Epithelial cell of esophagus (primary cell): ENCODE data around the gene CTNNA2.
"Not testable (repeated sequence)": the region's sequence is repeated elsewhere in the genome, so short reads cannot be mapped to it uniquely, and the experiment has no call there.

Experiments used
- DNase-seq: peaks from one replicate; pipeline ENCODE4 v3.0.0; 2010; ENCODE audit warnings: low read depth
- H3K4me3 ChIP-seq: 2 replicates; pipeline ENCODE4 v1.5.1; 2011; ENCODE audit warnings: mild to moderate bottlenecking, low read length, control low read depth
- TF ChIP-seq, protein P1 (sequence below): IDR thresholded peaks from 2 replicates; pipeline ENCODE4 v1.5.1; 2011; ENCODE audit warnings: low read depth, mild to moderate bottlenecking, low read length, control low read depth, inconsistent platforms; ENCODE audit not compliant: insufficient read depth; ENCODE audit errors: missing control alignments

Gene CTNNA2

DNA sequence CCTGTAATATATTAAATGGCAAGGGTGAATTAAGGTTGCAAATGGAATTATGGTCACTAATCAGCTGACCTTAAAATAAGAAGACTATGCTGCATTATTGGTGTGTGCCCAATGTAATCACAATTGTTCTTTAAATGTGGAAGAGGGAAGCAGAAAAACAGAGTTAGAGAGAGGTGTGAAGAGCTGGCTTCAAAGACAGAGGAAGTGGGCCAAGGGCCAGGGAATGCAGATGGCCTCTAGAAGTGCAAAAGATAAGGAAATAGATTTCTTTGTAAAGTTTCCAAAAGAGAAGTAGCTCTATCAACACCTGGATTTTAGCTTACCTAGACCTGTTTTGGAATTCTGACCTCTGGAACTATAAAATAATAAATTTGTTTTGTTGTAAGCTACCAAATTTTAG lies 515.7 kb downstream of the CTNNA2 start:
- no peak for DNase-seq
- H3K4me3 ChIP-seq, result no peak overlapping the region
- TF ChIP-seq, protein P1, sequence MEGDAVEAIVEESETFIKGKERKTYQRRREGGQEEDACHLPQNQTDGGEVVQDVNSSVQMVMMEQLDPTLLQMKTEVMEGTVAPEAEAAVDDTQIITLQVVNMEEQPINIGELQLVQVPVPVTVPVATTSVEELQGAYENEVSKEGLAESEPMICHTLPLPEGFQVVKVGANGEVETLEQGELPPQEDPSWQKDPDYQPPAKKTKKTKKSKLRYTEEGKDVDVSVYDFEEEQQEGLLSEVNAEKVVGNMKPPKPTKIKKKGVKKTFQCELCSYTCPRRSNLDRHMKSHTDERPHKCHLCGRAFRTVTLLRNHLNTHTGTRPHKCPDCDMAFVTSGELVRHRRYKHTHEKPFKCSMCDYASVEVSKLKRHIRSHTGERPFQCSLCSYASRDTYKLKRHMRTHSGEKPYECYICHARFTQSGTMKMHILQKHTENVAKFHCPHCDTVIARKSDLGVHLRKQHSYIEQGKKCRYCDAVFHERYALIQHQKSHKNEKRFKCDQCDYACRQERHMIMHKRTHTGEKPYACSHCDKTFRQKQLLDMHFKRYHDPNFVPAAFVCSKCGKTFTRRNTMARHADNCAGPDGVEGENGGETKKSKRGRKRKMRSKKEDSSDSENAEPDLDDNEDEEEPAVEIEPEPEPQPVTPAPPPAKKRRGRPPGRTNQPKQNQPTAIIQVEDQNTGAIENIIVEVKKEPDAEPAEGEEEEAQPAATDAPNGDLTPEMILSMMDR, result no peak

DNA sequence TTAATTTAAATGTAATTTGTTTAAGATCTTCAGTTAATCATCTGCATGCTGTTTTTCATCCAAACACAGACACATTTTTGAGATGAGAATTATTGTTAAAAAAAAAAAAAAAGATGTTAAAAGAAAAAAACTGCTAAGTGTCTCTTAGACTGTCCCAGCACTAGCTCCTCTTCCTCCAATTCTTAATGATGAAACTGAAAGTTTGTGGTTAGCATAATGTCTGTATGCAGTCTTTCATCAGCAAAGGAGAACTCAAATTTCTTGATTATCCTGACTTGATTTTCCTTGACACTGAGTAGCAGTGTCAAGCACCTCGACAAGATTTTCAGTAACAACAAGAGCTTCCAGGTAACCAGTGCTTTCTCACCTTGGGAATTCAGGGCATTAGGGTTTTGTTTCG lies 517.3 kb downstream of the CTNNA2 start:
- TF ChIP-seq, protein P1, result no peak
- no peak for DNase-seq

DNA sequence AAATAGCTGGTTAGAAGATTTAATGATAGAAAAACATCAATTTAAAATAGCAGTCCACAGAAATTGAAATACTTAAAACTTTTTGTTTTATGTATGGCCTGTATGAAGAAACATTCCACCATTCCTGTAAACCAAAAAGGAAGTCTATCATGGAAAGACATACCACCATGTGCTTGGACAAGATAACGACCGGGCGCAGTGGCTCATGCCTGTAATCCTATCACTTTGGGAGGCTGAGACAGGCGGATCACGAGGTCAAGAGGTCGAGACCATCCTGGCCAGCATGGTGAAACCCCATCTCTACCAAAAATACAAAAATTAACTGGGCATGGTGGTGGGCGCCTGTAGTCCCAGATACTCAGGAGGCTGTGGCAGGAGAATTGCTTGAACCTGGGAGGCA lies 519.8 kb downstream of the CTNNA2 start:
- not testable (repeated sequence) for H3K4me3 ChIP-seq, DNase-seq

More for the DNA sequence above, 517.3 kb downstream of the CTNNA2 start:
- H3K4me3 ChIP-seq, result no peak overlapping the region

DNA sequence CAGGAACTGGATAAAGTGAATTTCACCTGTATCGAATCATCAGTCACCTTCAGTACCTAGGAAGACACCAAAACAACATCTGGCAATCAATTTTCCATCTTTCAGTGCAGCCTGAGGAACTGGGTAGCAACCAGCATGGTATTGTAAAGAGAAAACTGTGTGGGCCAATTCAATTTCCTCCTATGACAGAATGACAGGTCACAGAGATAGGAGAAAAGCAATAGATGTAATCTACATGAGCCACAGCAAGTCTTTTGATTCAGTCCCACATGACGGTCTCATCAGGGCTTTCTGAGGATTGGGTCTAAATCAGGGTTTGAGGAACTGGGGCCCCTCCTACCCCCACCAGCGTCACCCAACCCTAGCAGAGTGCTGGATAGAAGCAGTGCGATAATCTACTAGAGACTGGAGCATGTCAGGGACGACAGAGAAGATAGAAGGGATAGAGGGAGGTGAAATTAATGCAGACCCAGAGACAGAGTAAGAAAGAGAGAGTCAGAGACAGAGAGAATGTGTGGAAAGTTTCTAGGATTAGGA lies 523.0 kb downstream of the CTNNA2 start:
- DNase-seq, result no peak
- no peak overlapping the region for H3K4me3 ChIP-seq
- TF ChIP-seq, protein P1, result no peak

DNA sequence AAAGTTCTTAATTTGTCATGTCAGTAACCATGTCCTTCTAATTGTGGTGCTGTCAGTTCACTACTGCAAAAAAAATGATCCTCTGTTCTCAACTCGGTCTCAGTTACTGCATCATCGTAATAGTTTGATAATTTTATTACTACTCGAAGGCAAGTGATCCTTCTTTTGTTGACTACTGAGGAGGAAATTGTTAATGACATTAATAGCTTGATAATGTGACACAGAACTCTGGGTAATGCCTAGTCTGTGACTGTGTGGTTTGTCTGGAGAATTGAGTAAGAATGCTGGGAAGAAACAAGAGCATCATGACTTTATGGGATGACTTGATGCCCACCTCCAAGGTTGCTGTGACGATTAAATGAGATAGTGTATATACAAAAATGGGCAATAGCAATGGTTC lies 524.5 kb downstream of the CTNNA2 start:
- H3K4me3 ChIP-seq, result no peak overlapping the region
- DNase-seq, result no peak
- TF ChIP-seq, protein P1, result no peak

DNA sequence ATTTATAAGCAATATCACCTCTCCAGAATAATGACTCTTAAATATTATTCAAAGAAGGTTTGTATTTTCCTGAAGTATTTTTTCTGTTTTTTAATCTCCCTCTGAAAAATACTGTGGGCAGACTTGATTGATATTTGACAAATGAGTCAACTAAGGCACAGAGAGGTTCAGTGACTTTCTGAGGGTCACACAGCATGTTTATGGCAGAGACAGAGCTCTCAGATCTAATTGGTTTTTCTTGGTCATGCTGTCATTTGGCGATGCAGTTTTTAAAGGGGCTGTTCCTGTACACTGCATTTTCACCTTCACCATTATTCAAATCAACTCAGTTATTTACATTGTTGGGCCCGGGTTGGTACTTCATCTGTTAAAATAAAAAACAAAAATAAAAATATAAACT lies 527.4 kb downstream of the CTNNA2 start:
- TF ChIP-seq, protein P1, result no peak
- no peak for DNase-seq
- no peak overlapping the region for H3K4me3 ChIP-seq

DNA sequence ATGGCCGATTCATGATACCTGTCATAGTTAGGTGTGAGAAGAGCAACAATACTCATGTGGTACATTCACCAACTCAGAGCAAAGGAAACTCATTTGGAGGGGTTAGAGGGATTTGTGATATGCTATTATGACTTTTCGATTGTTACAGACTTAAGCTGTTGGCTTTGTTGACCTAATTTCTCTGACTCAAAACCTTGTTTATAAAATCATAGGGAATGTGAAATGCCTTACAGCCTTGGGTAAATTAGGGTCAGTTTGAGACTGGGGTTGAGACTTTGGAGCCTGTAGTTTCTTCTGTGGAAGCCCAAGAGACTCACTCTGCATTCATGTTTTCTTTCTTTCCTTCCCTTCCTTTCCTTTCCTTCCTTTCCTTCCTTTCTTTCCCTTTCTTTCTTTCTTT lies 529.8 kb downstream of the CTNNA2 start:
- TF ChIP-seq, protein P1, result no peak
- no peak overlapping the region for H3K4me3 ChIP-seq
- DNase-seq, result no peak

DNA sequence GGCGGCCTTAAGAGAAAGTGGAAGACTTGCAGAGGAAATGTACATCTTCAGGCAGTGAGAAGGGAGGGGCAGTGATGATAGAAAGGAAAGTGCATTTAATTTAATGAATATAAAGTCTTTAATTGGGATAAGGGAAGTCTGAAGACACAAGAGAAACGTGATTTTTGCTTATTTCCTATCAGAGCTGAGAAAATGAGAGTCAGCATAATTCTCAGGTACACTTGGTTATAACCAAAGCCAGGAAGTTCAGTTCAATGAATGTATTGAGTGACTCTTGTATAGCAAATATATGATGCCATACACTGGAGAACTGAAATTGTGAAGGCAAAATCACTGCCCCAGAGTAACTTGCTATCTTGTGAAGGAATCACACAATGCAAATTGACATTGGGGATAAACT lies 535.4 kb downstream of the CTNNA2 start:
- no peak for DNase-seq
- TF ChIP-seq, protein P1, result no peak
- no peak overlapping the region for H3K4me3 ChIP-seq
